Stimulated activated CD8-positive, alpha-beta memory T cell treated with anti-CD3 and anti-CD28 coated beads, Interleukin-7, amount 100 ng/mL, for 1 hour (primary cell): ENCODE data around the gene SLC13A3.

Source experiments
- DNase-seq, 2 donors: peaks; one replicate each; pipeline ENCODE4 v3.0.0-alpha.2; 2020; ENCODE audit warnings: low read depth in 2 of 2

SLC13A3 gene

DNA sequence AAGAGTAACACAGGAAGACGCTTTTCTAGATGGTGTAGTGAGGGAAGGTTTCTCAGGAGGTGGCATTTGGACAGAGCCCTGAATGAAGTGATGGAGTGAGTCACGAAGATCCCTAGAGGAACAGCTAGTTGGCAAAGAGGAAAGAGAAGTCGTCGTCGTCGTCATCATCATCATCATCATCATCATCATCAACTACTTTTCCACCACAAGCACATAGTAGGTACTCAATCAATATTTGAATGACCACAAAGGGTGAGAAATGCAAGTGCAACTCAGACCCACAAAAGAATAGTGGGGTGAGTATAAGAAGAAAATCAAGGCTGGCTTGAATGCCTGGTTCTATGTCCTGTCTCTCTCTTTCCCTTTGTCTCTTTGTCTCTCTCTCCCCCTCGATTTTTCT, 72.5 kb downstream of the SLC13A3 start:
- DNase-seq: no peak

DNA sequence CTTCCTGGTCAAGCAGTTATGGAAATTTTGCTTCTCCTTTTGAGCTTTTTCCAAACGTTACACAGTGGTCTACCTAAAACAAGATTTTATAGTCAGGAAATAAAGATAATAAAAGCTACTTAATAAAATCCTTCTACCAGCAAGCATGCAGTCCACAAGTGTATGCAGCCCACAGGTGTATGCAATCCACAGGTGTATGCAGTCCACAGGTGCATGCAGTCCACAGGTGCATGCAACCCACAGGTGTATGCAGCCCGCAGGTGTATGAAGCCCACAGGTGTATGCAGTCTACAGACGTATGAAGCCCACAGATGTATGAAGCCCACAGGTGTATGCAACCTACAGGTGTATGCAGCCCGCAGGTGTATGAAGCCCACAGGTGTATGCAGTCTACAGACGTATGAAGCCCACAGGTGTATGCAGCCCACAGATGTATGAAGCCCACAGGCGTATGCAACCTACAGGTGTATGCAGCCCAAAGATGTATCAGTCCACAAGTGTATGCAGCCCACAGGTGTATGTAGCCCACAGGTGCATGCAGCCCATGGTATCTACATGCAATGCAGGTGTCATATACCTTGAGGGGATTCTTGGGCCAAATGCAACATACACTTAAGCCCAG, 74.4 kb downstream of the SLC13A3 start:
- DNase-seq: no peak

DNA sequence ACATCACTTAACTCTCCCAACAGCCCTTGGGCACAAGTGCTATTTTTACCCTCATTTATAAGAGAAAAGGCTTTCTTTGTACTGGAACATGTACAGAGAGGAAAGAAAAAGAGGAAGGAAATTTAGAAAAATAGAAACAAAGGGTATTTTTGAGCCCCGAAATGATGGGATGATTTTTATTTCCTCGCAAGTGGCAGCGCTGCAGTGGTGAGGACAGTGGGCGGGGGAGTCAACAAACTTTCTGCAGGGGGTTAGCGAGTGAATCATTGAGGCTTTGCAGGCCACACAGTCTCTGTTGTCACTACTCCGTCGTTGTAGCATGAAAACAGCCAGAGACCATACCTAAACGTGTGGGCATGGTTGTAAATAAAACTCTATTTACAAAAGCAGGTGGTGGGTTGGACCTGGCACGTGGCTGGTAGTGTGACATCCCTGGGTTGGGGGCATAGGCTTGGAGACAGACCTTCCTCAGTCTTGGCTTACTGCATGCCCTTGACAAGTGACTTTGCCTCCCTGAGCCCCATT, 75.3 kb downstream of the SLC13A3 start:
- DNase-seq: no peak

DNA sequence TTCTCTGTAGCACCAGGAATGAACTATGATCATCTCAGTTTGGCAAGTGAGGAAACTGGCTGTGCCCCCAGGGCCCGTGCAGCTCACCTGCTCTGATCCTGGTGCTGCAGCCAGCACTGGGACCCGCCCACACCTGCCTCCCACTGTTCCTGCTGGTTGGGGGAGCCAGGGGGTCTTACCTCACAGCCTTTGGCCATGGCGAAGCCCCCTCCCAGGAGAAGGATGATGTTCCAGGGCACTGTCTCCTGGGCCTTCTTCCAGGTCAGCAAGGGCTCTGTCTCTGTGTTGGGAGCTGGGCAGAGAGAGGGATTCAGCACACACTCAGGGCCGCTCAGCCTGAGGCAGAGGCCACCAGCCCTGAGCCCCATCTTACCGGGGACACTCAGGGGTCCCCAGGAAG, 75.9 kb downstream of the SLC13A3 start:
- DNase-seq: no peak

DNA sequence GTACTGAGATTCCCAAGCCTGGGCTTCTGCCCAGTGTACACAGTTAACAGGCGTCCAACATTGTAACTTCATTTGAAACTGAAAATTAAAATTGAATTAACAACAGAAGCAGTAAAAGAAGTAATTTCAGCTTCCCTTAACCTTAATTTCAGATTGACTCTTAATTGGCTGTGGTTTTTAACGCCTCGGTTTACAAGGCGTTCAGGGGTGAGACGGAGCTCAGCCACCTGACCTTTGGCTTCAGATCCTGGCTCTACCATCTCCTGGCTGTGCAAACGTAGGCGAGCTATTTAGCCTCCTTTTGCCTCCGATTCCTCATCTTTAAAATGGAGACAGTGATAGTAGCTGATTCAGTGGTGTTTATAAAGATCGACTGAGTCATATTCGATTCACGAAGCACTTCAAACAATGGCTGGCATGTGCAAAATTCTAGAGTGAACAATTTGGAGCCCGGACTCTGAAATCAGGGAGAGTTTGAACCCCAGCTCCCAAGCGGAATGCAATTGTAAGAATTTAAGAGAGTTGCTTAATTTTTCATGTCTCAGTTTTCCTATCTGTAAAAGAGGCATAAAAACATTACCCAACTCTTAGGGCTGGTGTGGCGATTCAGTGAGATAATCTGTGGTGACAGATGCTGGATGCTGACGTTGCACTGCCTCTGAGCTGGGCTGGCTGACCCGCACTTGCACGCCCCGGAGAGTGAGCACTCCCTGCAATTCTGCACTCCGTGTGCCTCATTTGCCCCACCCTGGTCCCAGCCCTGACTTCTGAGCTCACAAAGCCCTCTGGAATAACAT, 77.3 kb downstream of the SLC13A3 start:
- DNase-seq: no peak

DNA sequence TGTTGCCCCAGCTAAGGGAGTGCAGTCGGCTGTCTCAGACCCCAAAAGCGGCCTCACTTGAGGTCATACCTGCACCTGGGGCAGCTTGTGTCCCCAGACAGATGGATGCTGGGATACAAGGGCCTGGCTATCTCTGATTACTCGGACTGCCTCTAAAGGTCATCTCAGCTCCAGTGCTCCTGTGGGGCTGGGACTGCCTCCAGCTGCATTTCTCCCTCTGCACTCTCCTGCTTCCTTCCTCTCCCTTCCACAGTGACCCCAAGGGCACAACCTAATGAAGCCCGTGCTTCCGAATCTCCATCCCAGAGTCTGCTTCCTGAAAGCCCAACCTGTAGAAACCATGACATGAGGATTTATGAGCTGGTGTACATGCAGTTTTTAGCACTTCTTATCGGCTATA, 78.0 kb downstream of the SLC13A3 start:
- DNase-seq: no peak

DNA sequence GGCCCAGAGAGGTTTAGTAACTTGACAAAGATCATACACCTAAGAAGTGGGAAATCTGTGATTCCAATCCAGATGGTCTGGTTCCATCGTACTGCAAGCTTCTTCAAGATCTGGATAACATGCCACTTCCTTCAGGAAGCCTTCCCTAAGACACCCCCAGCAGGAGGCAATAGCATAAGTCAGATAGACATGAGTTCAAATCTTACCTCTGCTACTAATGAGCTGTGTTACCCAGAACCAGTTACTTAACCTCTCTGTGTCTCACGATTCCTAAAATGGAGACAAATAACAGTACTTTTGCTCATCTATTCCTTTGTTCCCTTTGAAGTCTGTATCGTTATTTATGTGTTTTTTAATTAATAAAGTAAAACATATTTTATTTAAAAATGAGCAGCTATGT, 78.5 kb downstream of the SLC13A3 start:
- DNase-seq: no peak

DNA sequence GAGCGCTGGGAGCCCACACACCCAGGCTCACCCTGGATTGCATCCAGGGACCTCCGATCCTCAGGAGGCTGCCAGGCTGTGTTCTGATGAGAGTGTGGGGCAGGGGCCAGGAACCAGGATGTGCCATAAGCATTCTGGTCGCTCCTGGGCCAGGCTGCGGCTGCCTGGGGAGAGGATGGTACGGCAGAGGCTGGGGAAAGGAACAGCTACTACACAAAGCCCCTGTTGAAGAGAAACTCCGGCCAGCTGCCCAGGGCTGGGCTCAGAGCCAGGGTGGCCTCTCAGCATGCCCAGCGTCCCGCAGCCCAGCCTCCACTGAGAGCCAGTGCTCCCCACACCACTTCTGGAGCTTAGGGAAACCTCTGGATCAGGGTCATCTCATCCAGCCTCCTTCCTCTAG, 79.1 kb downstream of the SLC13A3 start:
- no peak for DNase-seq

DNA sequence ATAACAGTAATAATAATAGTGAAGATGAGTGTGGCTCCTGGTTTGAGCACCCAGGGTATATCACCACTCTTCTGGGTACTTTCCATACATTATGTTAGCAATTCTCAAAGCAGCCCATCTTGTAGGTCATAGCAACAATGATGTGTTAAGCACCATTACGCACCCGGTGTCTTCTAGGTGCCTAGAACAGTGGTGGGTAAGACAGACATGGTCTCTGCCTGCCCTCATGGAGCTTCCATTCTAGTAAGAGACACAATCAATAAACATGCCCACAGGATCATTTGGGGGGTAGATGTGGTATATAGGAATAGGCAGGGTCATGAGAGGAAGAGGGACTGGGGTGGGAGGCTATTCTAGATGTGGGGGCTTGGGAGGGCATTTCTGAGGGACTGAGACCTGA, 79.8 kb downstream of the SLC13A3 start:
- DNase-seq: no peak

DNA sequence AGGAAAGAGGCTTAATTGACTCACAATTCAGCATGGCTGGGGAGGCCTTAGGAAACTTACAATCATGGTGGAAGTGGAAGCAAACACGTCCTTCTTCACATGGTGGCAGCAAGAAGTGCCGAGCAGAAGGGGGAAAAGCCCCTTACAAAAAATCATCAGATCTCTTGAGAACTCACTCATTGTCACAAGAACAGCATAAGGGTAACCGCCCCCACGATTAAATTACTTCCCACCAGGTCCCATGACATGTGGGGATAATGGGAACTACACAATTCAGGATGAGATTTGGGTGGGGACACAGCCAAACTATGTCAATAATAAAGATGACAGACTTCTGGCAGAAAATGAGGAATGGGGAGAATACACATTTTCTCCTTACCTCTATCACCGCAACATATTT, 80.3 kb downstream of the SLC13A3 start:
- no peak for DNase-seq

DNA sequence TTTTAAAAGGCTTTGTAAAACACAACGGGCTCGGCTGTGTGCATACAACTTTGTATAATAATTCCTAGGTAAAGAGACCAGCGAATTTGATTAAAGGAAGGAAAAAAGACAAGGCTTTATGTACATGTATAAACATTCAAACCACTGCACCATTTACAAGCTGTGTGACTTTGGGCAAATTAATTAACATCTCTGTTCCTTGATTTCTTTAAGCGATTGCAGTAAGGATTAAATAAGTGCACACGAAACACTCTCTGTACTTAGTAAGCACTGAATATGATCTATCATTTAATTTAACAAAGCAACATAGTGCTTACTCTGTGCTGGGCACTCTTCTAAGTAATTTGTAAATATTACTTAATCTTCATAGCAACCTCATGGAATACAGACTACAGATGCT, 81.3 kb downstream of the SLC13A3 start:
- DNase-seq: no peak

DNA sequence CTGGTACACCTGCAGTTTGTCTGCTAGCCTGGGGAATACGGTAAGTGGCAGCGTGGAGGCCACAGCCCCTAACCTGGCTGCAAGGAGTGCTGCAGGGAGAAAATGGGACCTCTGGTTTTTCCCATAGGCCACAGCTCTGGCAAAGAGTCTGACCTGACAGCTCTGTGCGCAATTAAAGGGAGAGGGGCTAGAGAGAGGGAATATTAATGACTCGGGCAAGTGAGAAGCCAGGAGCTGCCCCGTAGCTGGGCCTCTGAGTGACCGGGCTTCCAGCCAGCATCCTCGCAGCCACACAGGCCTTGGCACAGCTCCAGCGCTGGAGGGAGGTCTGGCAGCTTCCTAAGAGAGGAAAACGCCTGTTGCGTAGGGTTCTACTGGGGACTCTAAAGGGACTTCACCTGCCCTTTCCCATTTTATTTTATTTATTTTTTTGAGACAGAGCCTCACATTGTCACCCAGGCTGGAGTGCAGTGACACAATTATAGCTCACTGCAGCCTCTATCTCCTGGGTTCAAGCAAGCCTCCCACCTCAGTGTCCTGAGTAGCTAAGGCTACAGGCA, 82.6 kb downstream of the SLC13A3 start:
- DNase-seq: no peak

DNA sequence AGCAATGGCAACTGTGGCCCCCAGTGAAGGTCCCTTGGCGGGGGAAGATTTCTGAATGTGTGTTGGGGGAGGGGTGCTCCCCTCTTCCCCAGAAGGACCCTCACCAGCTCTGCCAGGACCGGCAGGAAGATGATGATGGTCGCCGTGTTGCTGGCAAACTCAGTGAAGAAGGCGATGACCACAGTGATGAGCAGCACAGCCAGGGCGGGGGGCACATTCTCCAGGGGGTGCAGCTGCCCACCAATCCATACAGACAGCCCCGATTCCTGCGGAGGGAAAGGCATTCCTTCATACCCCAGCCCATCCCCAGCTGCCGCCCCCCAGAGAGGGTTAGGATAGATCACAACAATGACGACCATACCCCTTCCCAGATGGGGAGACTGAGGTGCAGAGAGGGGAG, 85.1 kb downstream of the SLC13A3 start:
- DNase-seq: no peak

DNA sequence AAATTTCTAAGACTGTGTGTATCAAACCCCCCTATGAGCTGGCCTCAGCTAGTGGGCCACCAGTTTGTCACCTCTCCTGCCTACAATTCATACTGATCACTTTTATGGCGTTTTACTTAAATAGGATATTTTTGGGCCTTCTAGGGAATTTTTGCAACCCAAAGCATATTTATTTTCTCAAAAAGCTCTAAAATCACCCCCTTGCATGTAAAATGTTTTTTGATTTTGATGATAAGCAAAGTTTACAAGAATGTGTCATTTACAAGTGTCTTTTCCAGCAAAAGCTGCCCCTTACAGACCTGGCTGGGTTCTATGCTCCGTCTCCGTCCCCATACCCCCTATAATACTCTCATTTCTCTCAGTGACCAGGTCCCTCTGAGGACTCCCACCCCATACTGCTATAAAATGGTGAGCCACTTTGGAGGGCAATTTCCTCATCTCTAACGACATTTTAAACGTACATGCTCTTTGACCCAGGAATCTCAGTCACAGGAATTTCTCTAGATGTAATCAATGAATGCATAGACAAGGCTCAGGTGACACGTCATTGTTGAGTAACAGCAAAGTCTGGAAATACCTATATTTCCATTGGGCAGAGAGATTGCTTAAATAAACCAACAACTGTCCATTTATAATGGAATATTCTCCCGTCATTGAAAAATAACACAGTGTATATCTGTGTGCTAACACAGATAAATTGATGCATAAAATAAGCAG, 86.9 kb downstream of the SLC13A3 start:
- DNase-seq: no peak

DNA sequence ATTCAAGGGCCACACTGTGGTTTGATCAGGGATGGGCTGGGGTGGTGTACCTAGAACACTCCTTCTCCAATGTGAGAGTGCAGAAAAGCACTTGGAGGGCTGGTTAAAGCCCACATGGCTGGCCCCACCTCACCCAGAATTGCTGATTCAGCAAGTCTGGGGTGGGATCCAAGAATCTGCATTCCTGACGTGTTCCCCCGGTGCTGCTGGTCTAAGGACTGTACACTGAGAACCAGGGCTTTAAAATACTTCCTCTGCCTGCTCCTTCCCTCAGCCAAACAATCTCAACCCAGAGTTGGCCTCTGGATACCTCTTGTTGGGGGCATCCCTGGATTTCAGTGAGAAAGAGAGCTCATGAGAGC, 87.4 kb downstream of the SLC13A3 start:
- DNase-seq: no peak

DNA sequence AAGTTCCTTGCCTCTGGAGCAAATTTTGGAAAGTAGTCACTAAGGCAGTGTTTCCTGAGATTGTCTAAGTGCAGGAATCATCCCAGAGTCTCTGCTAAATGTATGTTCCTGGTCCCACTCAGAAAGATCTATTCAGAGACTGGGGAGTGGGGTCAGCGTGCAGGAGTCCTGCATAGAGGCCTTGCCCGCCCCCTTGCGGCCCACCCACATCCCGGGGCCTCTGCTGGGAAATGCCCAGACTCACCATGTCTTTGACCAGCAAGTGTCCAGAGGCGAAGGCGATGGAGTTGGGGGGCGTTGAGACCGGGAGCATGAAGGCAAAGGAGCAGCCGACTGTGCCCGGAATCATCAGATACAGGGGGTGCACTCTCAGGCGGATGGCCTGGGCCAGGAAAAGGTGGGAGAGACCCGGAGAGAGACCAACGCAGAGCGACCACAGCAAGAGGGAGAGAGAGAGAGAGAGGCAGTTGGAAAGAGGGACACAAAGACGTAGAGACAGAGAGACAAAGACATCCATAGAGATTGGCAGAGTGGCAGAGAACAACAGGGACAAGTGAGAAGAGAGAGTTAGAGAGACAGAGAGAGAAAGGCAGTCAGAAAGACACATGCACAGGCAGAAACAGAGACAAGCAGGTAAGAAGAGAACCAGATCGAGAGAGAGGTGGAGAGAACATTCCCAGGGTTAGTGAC, 87.9 kb downstream of the SLC13A3 start:
- no peak for DNase-seq

DNA sequence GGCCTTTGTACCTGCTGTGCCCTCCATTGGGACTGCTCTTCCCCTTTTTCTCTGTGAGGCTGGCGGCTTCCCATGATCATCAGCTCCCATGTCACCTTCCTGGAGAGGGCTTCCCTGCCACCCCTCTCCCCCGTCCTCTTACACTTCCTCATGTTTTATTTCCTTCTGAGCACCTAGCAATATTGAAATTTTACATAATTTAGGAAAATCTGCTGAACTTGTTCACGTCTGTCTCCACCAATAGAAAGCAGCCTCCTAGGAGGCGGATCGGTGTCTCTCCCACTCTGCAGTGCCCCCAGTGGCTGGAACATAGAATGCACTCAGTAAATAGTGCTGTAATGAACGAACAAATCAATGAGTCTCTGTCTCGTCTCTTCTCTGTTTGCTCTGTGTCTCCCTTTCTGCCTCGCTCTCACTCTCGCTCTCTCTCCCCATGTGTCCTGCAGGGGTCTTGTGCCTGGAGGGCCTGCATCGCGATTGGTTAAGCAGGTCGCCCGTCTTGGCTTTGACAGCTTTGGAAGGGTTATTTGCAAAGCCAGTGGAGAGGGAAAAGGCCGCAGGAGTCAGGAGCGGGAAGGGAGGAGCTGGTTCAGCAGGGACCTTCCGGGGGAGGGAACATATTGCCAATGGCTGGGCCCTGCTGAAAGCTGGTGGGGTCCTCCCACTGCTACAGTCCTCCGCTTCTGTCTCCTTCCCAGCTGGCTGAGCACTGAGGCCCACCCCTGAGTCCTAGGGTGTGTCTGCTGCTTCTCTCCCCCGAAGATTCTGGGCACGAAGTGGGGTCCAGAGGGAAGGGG, 88.7 kb downstream of the SLC13A3 start:
- DNase-seq: peak; percentile 14 to 45

DNA sequence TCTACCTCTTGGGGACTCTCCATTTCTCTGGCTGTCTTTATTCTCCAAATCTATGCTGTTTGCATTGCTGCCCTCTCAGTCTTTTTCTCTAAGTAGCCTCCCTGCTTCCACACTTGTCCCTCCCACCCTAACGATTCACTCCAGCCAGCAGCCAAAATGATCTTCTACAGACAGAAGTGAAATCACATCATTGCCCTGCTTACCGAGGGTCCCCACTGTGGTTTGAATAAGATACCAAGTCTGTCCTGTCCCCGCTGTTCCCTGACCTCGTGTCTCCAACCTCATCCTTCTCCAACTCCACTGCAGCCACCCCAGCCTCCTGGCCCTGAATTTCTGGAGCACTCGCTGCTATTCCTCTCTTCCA, 89.3 kb downstream of the SLC13A3 start:
- no peak for DNase-seq

DNA sequence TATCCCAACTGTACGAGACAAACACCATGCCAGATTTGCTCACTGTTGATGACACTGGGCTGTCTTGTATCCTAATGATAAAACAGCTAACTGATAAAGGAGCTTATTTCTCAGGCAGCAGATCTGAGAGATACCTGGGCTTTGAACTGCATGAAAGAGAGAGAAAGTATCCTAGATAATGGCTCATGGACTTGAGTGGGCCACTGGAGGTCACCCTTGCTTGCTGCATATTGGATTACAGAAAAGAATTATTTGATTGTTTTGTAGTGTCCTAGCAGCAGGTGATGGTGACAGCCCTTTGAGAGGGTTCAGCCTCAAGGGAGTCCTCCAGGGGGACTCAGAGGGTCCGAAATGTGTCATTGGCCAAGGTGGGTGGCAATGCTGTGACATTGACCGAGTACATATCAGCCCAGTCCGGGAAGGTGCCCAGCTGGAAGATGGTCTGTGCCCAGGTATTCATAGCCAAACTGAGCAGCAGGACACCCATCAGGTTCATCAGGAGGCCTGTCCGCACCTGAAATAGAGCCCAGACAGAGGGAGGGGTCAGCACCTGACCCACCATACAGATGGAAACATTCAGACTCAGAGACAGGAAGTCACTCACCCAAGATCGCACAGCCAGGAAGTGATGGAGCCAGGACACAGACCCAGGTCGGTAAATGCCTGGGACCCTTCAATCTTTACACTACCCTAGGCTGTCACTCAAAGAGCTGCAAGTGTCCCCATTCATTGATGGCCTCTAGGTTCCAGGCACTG, 91.4 kb downstream of the SLC13A3 start:
- no peak for DNase-seq

DNA sequence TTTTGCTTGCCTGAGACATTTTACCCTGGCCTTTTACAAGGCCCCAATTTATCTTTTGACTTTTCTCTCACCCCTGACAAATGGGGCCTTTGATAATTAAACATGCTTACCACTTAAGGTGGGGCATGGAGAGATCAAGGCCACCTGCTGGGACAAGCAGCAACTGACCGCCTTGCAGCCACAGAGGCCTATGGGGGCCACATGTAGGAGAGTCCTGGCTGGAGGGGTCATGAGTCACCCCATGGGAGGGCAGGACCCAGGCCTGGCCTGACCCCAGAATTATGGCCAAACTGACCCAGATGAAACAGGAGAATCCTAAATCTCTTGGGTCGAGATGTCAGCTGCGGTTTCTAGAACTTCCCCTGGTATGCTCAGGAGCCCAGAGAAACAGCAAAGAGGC, 92.3 kb downstream of the SLC13A3 start:
- DNase-seq: no peak
